Measurements from ENCODE around the gene TNFRSF9. TPM values are rescaled to one million over a fixed set of nuclear protein-coding genes. Genes with fewer than 3 reads are reported as not detected.

The TNFRSF9 gene
- total and polyA plus RNA-seq, 2 donors (not counting 3 experiments of a cell fraction or from before 2014, with no cell fraction given): 0.15 to 0.22 TPM

DNA sequence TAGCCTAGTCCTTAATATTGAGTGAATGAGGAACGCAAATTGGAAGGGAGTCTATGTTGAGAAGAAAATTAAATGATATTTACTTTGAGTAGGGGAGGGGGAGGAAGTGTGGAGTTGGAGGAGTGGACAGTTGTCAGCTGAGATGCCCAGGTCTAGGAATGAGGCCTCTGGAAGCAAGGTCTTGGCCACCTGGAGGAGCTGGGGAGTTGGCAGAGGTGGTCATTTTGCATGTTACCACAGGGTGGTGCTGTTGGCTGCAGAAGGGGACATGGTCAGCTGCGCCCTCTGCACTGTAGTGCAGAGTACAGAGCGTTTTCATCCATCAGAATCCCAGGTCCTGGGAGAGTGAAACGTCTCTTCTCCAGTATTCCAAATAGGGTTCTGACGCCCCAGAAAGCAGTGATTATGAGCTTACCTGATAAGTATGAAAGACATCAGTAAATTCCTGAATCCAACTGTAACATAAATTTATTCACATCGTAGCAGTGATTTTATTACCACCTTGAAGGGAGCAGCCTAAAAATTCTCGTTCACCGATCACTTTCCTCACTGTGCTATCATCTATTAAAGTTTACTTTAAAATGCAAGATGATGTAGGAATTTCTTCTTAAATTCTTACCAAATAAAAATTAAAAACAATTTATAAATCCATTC, 34.7 kb upstream of the TNFRSF9 start:
- no peak overlapping the region for H3K4me3 ChIP-seq (replicated peaks in 1 of 3; ENCODE audit: insufficient read depth in 1 of 3, low read depth in 1 of 3, low read length in 3 of 3)

More for the DNA sequence above, 34.7 kb upstream of the TNFRSF9 start:
- no peaks in the 10 kb centered on the region for H3K9me3 ChIP-seq (replicated peaks; ENCODE audit: control insufficient read depth, insufficient read depth, low read length)
- no peak overlapping the region for H2AFZ ChIP-seq (ENCODE audit: low read depth, low read length)
- no peaks in the 10 kb centered on the region for H3K27me3 ChIP-seq (ENCODE audit: control insufficient read depth in 2 of 2, insufficient read depth in 2 of 2, low read length in 2 of 2)
- peaks cover 5% of the 10 kb centered on the region for H3K79me2 ChIP-seq (ENCODE audit: control insufficient read depth, insufficient read depth, low read length)
- H3K4me2 ChIP-seq (ENCODE audit: insufficient read depth, low read length): no peak overlapping the region
- H3K36me3 ChIP-seq (ENCODE audit: control insufficient read depth in 2 of 2, extremely low read depth in 1 of 2, insufficient read depth in 2 of 2, low read length in 2 of 2): peaks cover 23% of the 10 kb centered on the region in 2 experiments
- no peaks in the 10 kb centered on the region for H3K9me1 ChIP-seq (replicated peaks; ENCODE audit: control insufficient read depth, extremely low read depth, insufficient read depth, low read length)
- no peak overlapping the region for H3K9ac ChIP-seq (replicated peaks; ENCODE audit: extremely low read depth, insufficient read depth, low read length)
- ChIA-PET CTCF (interaction anchor here (0.6 to 6.9 kb wide), 29 partner anchors 9 to 883 kb away, joined by 3 to 131 read pairs (median 4); no protein-coding TSS in a partner anchor), POLR2A (interaction anchor here (0.7 to 1.1 kb wide), 2 partner anchors 102 to 371 kb away, joined by 4 to 5 read pairs; no protein-coding TSS in a partner anchor)
- no peaks in the 10 kb centered on the region for H4K20me1 ChIP-seq (replicated peaks; ENCODE audit: control insufficient read depth, extremely low read depth, insufficient read depth, low read length)
- no TSS peak for BruUV-seq (replicated peaks)
- no peak for TF ChIP-seq POLR2AphosphoS5 (IDR thresholded peaks at IDR 0.05; ENCODE audit: insufficient read depth, low read depth, low read length)
- TF ChIP-seq MAX (IDR thresholded peaks at IDR 0.05; ENCODE audit: insufficient read depth, insufficient read length): peak; percentile 7
- peak; percentile 85 to 94 for TF ChIP-seq CTCF (IDR thresholded peaks at IDR 0.05; ENCODE audit: extremely low read depth in 1 of 2, insufficient read depth in 1 of 2, low read depth in 1 of 2, low read length in 2 of 2)
- no peak for TF ChIP-seq JUN (IDR thresholded peaks at IDR 0.05; ENCODE audit: borderline replicate concordance, insufficient read depth, insufficient read length, low read depth)
- TF ChIP-seq MYC (IDR thresholded peaks at IDR 0.05; ENCODE audit: low read depth, low read length): no peak
- dilution Hi-C loops (cut with MboI; ENCODE audit: extremely low pct_ligation_motif_present, low sequenced_read_pairs) (no loop called here), intact Hi-C loops (cut with micrococcal nuclease) (loop anchor here (1.0 to 2.0 kb wide), 3 partner anchors 39 to 374 kb away; no protein-coding TSS in a partner anchor)
- H3K4me1 ChIP-seq (ENCODE audit: control insufficient read depth, extremely low read depth, insufficient read depth, low read length): no peaks in the 10 kb centered on the region
- no peak overlapping the region for H3K27ac ChIP-seq (ENCODE audit: insufficient read depth, low read depth, low read length)
- peak; percentile 93 for FAIRE-seq
- DNase-seq (ENCODE audit: low read depth, low spot score): peak; percentile 81
